ENCODE data around the gene TPCN1. TPM values are rescaled to one million over a fixed set of nuclear protein-coding genes. Genes with fewer than 3 reads are reported as not detected.

The TPCN1 gene
- total RNA-seq, 4 donors from 2014 or later, result 29.4 to 52.0 (median 33.5) TPM

GRCh38 chr12:113230315-113231234 is 9.3 kb downstream of the TPCN1 start:
- TF ChIP-seq CTCF (IDR thresholded peaks at IDR 0.05), result no peak
- ATAC-seq (ENCODE audit: low FRiP score), result no peak
- DNase-seq (ENCODE audit: low spot score), result no peak

GRCh38 chr12:113231235-113232088 is 10.2 kb downstream of the TPCN1 start:
- DNase-seq (ENCODE audit: low spot score) (no peak), ATAC-seq (ENCODE audit: low FRiP score) (peak; percentile 75)
- no peak for TF ChIP-seq CTCF (IDR thresholded peaks at IDR 0.05)

- ATAC-seq (ENCODE audit: low FRiP score), result no peak
- no peak for TF ChIP-seq CTCF (IDR thresholded peaks at IDR 0.05)
- no peak for DNase-seq (ENCODE audit: low spot score)
Measured at GRCh38 chr12:113232089-113232839, 11.0 kb downstream of the TPCN1 start.

GRCh38 chr12:113232840-113233585 is 11.7 kb downstream of the TPCN1 start:
- no peak for TF ChIP-seq CTCF (IDR thresholded peaks at IDR 0.05)

GRCh38 chr12:113233967-113234366 is 12.7 kb downstream of the TPCN1 start:
- TF ChIP-seq CTCF (IDR thresholded peaks at IDR 0.05), result no peak
- ATAC-seq (ENCODE audit: low FRiP score), result no peak
- DNase-seq (ENCODE audit: low spot score), result no peak

More at GRCh38 chr12:113232840-113233585, 11.7 kb downstream of the TPCN1 start:
- ATAC-seq (ENCODE audit: low FRiP score) (no peak), DNase-seq (ENCODE audit: low spot score) (peak; percentile 22)

GRCh38 chr12:113234483-113234882 is 13.2 kb downstream of the TPCN1 start:
- no peak for DNase-seq (ENCODE audit: low spot score)

More at GRCh38 chr12:113234483-113234882, 13.2 kb downstream of the TPCN1 start:
- TF ChIP-seq CTCF (IDR thresholded peaks at IDR 0.05), result no peak
- no peak for ATAC-seq (ENCODE audit: low FRiP score)

Measured in omental fat pad (tissue), 4 donors.